Parathyroid adenoma (tissue), 2 donors: ENCODE measurements around the gene SLC35G3.

Experiments
- H2AFZ ChIP-seq: fragments of 300-600 bp; sonication (generic); one replicate; pipeline ENCODE4 v1.7.0; 2017; ENCODE audit warnings: antibody characterized with exemption, mild to moderate bottlenecking
- H3K27ac ChIP-seq: fragments of 300-600 bp; sonication (generic); one replicate; pipeline ENCODE4 v1.7.0; 2017
- H3K27me3 ChIP-seq: fragments of 300-600 bp; sonication (generic); one replicate; pipeline ENCODE4 v1.7.0; 2017; ENCODE audit warnings: low read length; ENCODE audit not compliant: control insufficient read depth, insufficient read depth
- H3K36me3 ChIP-seq: fragments of 300-600 bp; sonication (generic); one replicate; pipeline ENCODE4 v1.7.0; 2017; ENCODE audit warnings: low read length; ENCODE audit not compliant: control insufficient read depth, insufficient read depth
- H3K4me1 ChIP-seq: fragments of 300-600 bp; sonication (generic); one replicate; pipeline ENCODE4 v1.7.0; 2017; ENCODE audit warnings: control low read depth
- H3K4me2 ChIP-seq: fragments of 300-600 bp; sonication (generic); one replicate; pipeline ENCODE4 v1.7.0; 2017; ENCODE audit warnings: low read length
- H3K4me3 ChIP-seq: fragments of 300-600 bp; sonication (generic); one replicate; pipeline ENCODE4 v1.7.0; 2017; ENCODE audit warnings: low read depth, low read length
- H3K79me2 ChIP-seq: fragments of 300-600 bp; sonication (generic); one replicate; pipeline ENCODE4 v1.7.0; 2017; ENCODE audit warnings: control low read depth
- H3K9ac ChIP-seq: fragments of 300-600 bp; sonication (generic); one replicate; pipeline ENCODE4 v1.7.0; 2017; ENCODE audit warnings: mild to moderate bottlenecking
- H3K9me3 ChIP-seq: fragments of 300-600 bp; sonication (generic); one replicate; pipeline ENCODE4 v1.7.0; 2017; ENCODE audit warnings: low read length; ENCODE audit not compliant: control insufficient read depth
- CTCF ChIP-seq: fragments of 300-600 bp; sonication (generic); IDR thresholded peaks from one replicate; pipeline ENCODE4 v1.7.0; 2017; ENCODE audit warnings: antibody characterized with exemption, mild to moderate bottlenecking
- donor health status: primary hyperparathyroidism.

Gene SLC35G3

DNA sequence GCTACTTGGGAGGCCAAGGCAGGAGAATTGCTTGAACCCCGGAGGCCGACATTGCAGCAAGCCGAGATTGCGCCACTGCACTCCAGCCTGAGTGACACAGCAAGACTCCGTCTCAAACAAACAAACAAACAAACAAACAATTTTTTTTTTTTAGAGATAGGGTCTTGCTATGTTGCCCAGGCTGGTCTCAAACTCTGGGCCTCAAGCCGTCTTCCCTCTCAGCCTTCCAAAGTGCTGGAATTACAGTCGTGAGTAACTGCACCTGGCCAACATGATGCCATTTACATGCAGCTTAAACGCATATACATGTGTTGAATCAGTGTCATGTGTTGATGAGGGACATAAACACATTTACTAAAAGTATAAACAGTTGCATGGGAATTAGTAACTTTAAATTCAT lies 46.7 kb upstream of the SLC35G3 start:
- Histone ChIP-seq H3K36me3 (no peaks in the 10 kb centered on the region), H3K9me3 (no peaks in the 10 kb centered on the region), H3K79me2 (peaks cover 4% of the 10 kb centered on the region), H3K27ac (no peak overlapping the region), H3K9ac (no peak overlapping the region), H3K4me3 (no peak overlapping the region), H3K4me2 (no peak overlapping the region), H3K27me3 (no peaks in the 10 kb centered on the region), H3K4me1 (no peaks in the 10 kb centered on the region), H2AFZ (no peak overlapping the region)
- no peak for TF ChIP-seq CTCF

DNA sequence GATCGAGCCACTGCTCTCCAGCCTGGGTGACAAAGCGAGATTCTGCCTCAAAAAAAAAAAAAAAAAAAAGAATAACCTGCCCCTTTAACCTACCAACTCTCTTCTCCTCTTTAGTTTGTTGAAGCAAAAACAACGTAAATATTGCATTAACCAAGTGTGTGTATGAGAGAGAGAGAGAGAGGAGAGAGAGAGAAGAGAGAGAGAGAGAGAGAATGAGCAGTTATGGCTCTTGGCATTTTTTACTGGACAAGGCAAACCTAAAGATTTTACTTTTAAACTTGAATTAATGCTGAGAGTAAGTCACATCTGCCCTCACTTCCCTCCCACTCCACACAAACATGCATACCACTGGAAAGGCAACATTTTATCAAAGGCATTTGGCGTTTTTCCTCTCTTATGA lies 45.6 kb upstream of the SLC35G3 start:
- Histone ChIP-seq H3K27me3 (no peaks in the 10 kb centered on the region), H3K79me2 (peaks cover under 1% of the 10 kb centered on the region), H3K27ac (no peak overlapping the region), H3K9me3 (no peaks in the 10 kb centered on the region), H2AFZ (no peak overlapping the region), H3K36me3 (no peaks in the 10 kb centered on the region), H3K4me2 (no peak overlapping the region), H3K4me3 (no peak overlapping the region), H3K9ac (no peak overlapping the region), H3K4me1 (no peaks in the 10 kb centered on the region)
- no peak for TF ChIP-seq CTCF

DNA sequence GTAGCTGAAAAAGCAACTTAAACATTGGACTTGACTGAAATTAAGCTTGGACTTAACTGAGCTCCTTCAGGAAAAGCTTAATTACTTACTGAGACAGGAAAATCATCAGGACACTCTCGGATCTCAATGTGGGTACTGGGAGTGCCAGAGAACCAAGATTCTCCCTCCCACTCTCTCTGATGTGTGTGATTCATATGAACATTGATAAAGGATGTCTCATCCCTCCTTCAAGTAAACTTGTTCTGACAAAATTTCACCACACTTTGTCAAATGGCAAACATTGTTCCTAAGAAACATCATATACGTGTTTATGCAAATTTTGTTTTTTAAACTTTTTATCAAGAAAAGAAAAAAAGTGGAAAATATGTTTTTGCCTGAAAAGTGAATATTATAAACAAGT lies 44.6 kb upstream of the SLC35G3 start:
- TF ChIP-seq CTCF: no peak
- Histone ChIP-seq H3K9ac (no peak overlapping the region), H3K79me2 (no peaks in the 10 kb centered on the region), H2AFZ (no peak overlapping the region), H3K9me3 (no peaks in the 10 kb centered on the region), H3K27me3 (no peaks in the 10 kb centered on the region), H3K4me1 (no peaks in the 10 kb centered on the region), H3K4me2 (no peak overlapping the region), H3K27ac (no peak overlapping the region), H3K36me3 (no peaks in the 10 kb centered on the region), H3K4me3 (no peak overlapping the region)

- Histone ChIP-seq H3K4me1 (no peaks in the 10 kb centered on the region), H3K9ac (no peak overlapping the region), H2AFZ (no peak overlapping the region), H3K4me3 (no peak overlapping the region), H3K27me3 (no peaks in the 10 kb centered on the region), H3K9me3 (no peaks in the 10 kb centered on the region), H3K27ac (no peak overlapping the region), H3K4me2 (no peak overlapping the region), H3K36me3 (no peaks in the 10 kb centered on the region), H3K79me2 (no peaks in the 10 kb centered on the region)
- TF ChIP-seq CTCF: no peak
Measured at GRCh38 chr17:35236821-35237220, 42.6 kb upstream of the SLC35G3 start.

GRCh38 chr17:35235917-35236316 lies 41.7 kb upstream of the SLC35G3 start:
- Histone ChIP-seq H3K27me3 (no peaks in the 10 kb centered on the region), H2AFZ (no peak overlapping the region), H3K4me3 (no peak overlapping the region), H3K9ac (no peak overlapping the region), H3K36me3 (no peaks in the 10 kb centered on the region), H3K4me2 (no peak overlapping the region), H3K79me2 (no peaks in the 10 kb centered on the region), H3K4me1 (no peaks in the 10 kb centered on the region), H3K27ac (no peak overlapping the region), H3K9me3 (no peaks in the 10 kb centered on the region)
- no peak for TF ChIP-seq CTCF
